Thyroid gland (tissue), 4 donors: ENCODE data around the gene C19orf47. TPM values are rescaled to one million over a fixed set of nuclear protein-coding genes. Genes with fewer than 3 reads are reported as not detected.

Experiments used
- DNase-seq, 2 donors: peaks; one replicate each; pipeline ENCODE4 v3.0.0-alpha.2; 2019
- H3K27ac ChIP-seq, 3 donors: fragments of 200-600 bp; sonication (generic); 1 replicate in 2 of 3; 2 replicates in 1 of 3; pipeline ENCODE4 v1.5.1; 2016 to 2019; ENCODE audit warnings: mild to moderate bottlenecking in 1 of 3, moderate library complexity in 1 of 3
- H3K27me3 ChIP-seq: fragments of 200-600 bp; sonication (generic); one replicate; pipeline ENCODE4 v1.5.1; 2019
- H3K36me3 ChIP-seq, 2 donors: fragments of 200-600 bp; sonication (generic); one replicate each; pipeline ENCODE4 v1.5.1; 2016 to 2019
- H3K4me1 ChIP-seq, 2 donors: fragments of 200-600 bp; sonication (generic); one replicate each; pipeline ENCODE4 v1.5.1; 2017 to 2019
- H3K4me3 ChIP-seq, 3 donors: fragments of 200-600 bp; sonication (generic); replicated peaks in 1 of 3; 1 replicate in 2 of 3; 2 replicates in 1 of 3; pipeline ENCODE4 v1.5.1; 2016; ENCODE audit warnings: mild to moderate bottlenecking in 1 of 3
- H3K9me3 ChIP-seq: fragments of 200-600 bp; sonication (generic); one replicate; pipeline ENCODE4 v1.5.1; 2017
- CTCF ChIP-seq, 6 experiments: fragments of 200-600 bp in 3 of 6; fragments of 450-650 bp in 3 of 6; sonication (generic) in 3 of 6; IDR thresholded peaks; one replicate each; pipeline ENCODE4 v1.5.1; 2016 to 2019; ENCODE audit warnings: antibody characterized with exemption in 6 of 6, mild to moderate bottlenecking in 2 of 6, inconsistent platforms in 1 of 6, moderate library complexity in 1 of 6
- POLR2A ChIP-seq, 2 donors: fragments of 450-650 bp; IDR thresholded peaks; one replicate each; pipeline ENCODE4 v1.6.1; 2017; ENCODE audit warnings: antibody characterized with exemption in 2 of 2, mild to moderate bottlenecking in 2 of 2, moderate library complexity in 1 of 2
- WGBS, 2 donors: methylation state at CpG; one replicate each; pipeline ENCODE4 v1.1.5; 2017; 5-methylcytosine and 5-hydroxymethylcytosine counted together
- intact Hi-C: fragments of 100-400 bp; cut with DNase I; formaldehyde crosslinking; loops from one replicate; pipeline ENCODE4 v1.15.1; 2023
- total RNA-seq, 4 donors: library from RNA; depleted of rRNA; stranded (reverse); fragments of >200 nt; gene quantifications; one replicate each; pipeline ENCODE4 v1.2.3, GENCODE V29; 2016

The C19orf47 gene
- total RNA-seq, 4 donors from 2014 or later, result 9.4 to 17.3 (median 17.2) TPM

- H3K9me3 ChIP-seq, result no peaks in the 10 kb centered on the region
- intact Hi-C loops, result no loop called here
- H3K27ac ChIP-seq, result no peak overlapping the region
- no peaks in the 10 kb centered on the region for H3K27me3 ChIP-seq
- H3K4me1 ChIP-seq, result no peaks in the 10 kb centered on the region
- no peak overlapping the region for H3K4me3 ChIP-seq
- H3K36me3 ChIP-seq, result no peaks in the 10 kb centered on the region
- WGBS, 2 donors, result 88 to 90% methylated on average over 3 of the region's 3 CpGs
- TF ChIP-seq CTCF (IDR thresholded peaks at IDR 0.05), result no peak
- no peak for TF ChIP-seq POLR2A (IDR thresholded peaks at IDR 0.05)
- no peak for DNase-seq
These were observed 9.4 kb upstream of the C19orf47 start for GRCh38 chr19:40357640-40358039.

GRCh38 chr19:40356681-40357595 is 8.7 kb upstream of the C19orf47 start:
- H3K27ac ChIP-seq, result no peak overlapping the region
- H3K4me1 ChIP-seq, result no peaks in the 10 kb centered on the region
- intact Hi-C loops, result no loop called here
- no peak for DNase-seq
- 84 to 88% methylated on average over 6 of the region's 6 CpGs for WGBS, 2 donors
- no peak for TF ChIP-seq POLR2A (IDR thresholded peaks at IDR 0.05)
- no peak for TF ChIP-seq CTCF (IDR thresholded peaks at IDR 0.05)
- H3K27me3 ChIP-seq, result no peaks in the 10 kb centered on the region
- H3K36me3 ChIP-seq, result no peaks in the 10 kb centered on the region
- no peaks in the 10 kb centered on the region for H3K9me3 ChIP-seq
- no peak overlapping the region for H3K4me3 ChIP-seq

- intact Hi-C loops, result no loop called here
- Histone ChIP-seq H3K4me3 (no peak overlapping the region), H3K27me3 (no peaks in the 10 kb centered on the region), H3K36me3 (no peaks in the 10 kb centered on the region), H3K4me1 (no peaks in the 10 kb centered on the region), H3K27ac (no peak overlapping the region), H3K9me3 (no peaks in the 10 kb centered on the region)
- WGBS, 2 donors, result 86 to 91% methylated on average over 9 of the region's 9 CpGs
- no peak for DNase-seq
- TF ChIP-seq POLR2A (IDR thresholded peaks at IDR 0.05) (no peak), CTCF (IDR thresholded peaks at IDR 0.05) (no peak)
These were observed 7.9 kb upstream of the C19orf47 start for GRCh38 chr19:40355975-40356680.

- intact Hi-C loops, result loop anchor here (10.0 kb wide), 1 partner anchor 96 kb away; the partner anchor contains the start of gene SERTAD3
- Histone ChIP-seq H3K4me3 (peak overlapping the region; percentile 4 to 80 (median 47)), H3K36me3 (no peaks in the 10 kb centered on the region), H3K27ac (peak overlapping the region; percentile 32 to 70 (median 38)), H3K9me3 (no peaks in the 10 kb centered on the region), H3K27me3 (no peaks in the 10 kb centered on the region), H3K4me1 (peaks cover 9 to 17% of the 10 kb centered on the region in 2 donors)
- TF ChIP-seq POLR2A (IDR thresholded peaks at IDR 0.05) (no peak), CTCF (IDR thresholded peaks at IDR 0.05) (no peak)
- 23 to 24% methylated on average over 17 of the region's 17 CpGs for WGBS, 2 donors
- DNase-seq, result no peak
These were observed 837 bp upstream of the C19orf47 start for GRCh38 chr19:40348961-40349507.
